Stimulated activated naive B cell treated with anti-CD40 and anti-IgM and Interleukin-4, amounts not matched to agents 10 μg/mL and 1 μg/mL and 100 μg/mL, for 72 hours (primary cell): ENCODE measurements around the gene KRT9.
"Not testable (repeated sequence)": the region's sequence is repeated elsewhere in the genome, so short reads cannot be mapped to it uniquely, and the experiment has no call there.

Experiments
- ATAC-seq, 2 donors: fragments of 150-1000 bp; cut with Tn5 transposase; replicated peaks; 2 replicates each; pipeline ENCODE4 v1.10.0; 2021; ENCODE audit warnings: moderate library complexity in 1 of 2
- DNase-seq: peaks from one replicate; pipeline ENCODE4 v3.0.0; 2021
- H3K27ac Mint-ChIP-seq: one replicate; pipeline ENCODE4 v1.8.0; 2022; ENCODE audit warnings: mild to moderate bottlenecking, mixed read lengths
- H3K27me3 Mint-ChIP-seq, 2 donors: one replicate each; pipeline ENCODE4 v1.8.0; 2022; ENCODE audit warnings: mixed read lengths in 2 of 2
- H3K36me3 Mint-ChIP-seq, 2 donors: one replicate each; pipeline ENCODE4 v1.8.0; 2022; ENCODE audit warnings: mixed read lengths in 2 of 2, mild to moderate bottlenecking in 1 of 2
- H3K4me1 Mint-ChIP-seq, 2 donors: one replicate each; pipeline ENCODE4 v1.8.0; 2022; ENCODE audit warnings: mixed read lengths in 2 of 2, mild to moderate bottlenecking in 1 of 2
- H3K4me3 Mint-ChIP-seq, 2 donors: one replicate each; pipeline ENCODE4 v1.8.0; 2022; ENCODE audit warnings: mild to moderate bottlenecking in 2 of 2, mixed read lengths in 2 of 2, moderate library complexity in 1 of 2
- H3K9me3 Mint-ChIP-seq, 2 donors: one replicate each; pipeline ENCODE4 v1.8.0; 2022; ENCODE audit warnings: mixed read lengths in 2 of 2, mild to moderate bottlenecking in 1 of 2

The KRT9 gene

DNA sequence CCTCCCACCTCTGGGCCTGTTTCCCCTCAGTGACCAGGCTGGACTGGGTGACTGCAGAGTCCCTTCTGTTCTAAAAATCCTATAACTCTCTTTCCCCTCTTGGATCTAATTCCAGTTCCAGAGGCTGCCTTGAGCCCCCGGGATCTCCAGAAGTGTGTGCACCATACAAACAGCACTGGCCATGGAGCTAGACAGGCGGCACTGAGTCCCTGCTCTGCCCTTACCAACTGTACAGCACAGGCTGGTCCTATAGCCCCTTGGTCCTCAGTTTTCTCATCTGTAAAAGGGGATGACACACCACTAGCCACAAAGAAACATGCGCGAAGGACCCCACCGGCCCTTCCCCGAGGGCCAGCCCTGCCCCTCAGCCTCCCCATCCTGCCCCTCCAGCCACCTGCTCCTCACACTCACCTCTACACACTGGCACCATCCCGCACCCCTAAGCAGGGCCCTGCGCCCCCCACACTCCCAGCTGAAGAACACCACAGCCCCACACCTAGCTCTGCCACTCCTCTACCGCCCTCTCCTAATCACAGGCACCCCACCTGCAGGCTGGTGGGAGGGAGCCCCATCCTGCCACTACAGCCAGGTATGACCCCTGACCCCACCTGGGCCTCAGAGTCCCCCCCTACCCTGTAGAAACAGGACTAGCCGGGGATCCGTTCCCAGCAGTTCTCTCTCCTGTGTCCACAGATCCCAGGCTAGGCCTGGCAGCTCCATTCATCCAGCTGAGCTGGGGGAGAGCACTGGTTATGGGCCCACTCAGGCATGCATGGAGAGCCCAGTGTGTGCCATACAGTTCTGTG is 41.6 kb upstream of the KRT9 start:
- DNase-seq = no peak
- Mint-ChIP-seq H3K9me3 (no peaks in the 10 kb centered on the region), H3K27me3 (peaks cover 37 to 44% of the 10 kb centered on the region in 2 donors), H3K4me3 (no peak overlapping the region), H3K27ac (no peak overlapping the region), H3K4me1 (no peaks in the 10 kb centered on the region), H3K36me3 (peaks cover 0 to 2% of the 10 kb centered on the region in 2 donors)
- ATAC-seq = no peak

DNA sequence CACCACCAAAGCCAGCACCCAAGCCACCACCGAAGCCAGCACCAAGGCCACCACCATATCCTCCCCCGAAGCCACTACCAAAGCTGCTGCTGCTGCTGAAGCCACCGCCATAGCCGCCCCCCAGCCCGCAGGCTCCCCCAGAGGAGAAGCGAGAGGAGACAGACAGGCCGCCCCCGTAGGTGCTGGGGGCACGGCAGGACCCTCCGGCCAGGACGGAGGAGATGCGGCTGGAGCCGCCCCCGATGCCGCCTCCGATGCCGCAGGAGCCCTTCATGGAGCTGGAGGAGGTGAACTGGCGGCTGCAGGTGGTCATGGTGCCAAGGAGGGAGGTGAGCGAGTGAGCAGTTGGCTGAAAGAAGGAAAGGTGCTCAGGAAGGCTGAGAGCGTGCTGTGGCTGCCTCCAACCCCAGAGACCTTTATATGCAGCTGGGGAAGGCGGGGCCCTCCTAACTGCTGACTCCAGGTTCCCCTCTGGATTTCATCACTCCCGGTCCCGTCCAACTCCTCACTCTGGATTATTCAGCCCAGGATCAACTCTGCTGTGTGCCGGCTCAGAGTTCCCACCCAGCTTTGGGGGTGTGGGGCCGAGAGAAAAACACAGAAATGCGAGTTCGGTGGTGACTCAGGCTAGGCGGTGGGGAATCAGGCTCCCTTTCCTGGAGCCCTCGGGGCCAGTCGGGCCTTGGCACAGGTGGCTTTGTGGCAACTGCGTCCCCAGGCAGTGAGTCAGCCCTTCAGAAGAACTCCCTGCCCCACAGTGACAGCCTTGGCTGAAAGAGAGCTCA is 40.7 kb upstream of the KRT9 start, which contains the start of gene KRT16:
TSS of gene KRT16 (minus strand) at position 392 of the 785 bp plus-strand sequence. CDS start at position 313, 79 bp downstream.
- not testable (repeated sequence) for DNase-seq, H3K9me3 Mint-ChIP-seq, H3K4me1 Mint-ChIP-seq, H3K36me3 Mint-ChIP-seq, H3K27ac Mint-ChIP-seq, ATAC-seq, H3K4me3 Mint-ChIP-seq
- peaks cover 39 to 49% of the 10 kb centered on the region in 2 donors for H3K27me3 Mint-ChIP-seq

DNA sequence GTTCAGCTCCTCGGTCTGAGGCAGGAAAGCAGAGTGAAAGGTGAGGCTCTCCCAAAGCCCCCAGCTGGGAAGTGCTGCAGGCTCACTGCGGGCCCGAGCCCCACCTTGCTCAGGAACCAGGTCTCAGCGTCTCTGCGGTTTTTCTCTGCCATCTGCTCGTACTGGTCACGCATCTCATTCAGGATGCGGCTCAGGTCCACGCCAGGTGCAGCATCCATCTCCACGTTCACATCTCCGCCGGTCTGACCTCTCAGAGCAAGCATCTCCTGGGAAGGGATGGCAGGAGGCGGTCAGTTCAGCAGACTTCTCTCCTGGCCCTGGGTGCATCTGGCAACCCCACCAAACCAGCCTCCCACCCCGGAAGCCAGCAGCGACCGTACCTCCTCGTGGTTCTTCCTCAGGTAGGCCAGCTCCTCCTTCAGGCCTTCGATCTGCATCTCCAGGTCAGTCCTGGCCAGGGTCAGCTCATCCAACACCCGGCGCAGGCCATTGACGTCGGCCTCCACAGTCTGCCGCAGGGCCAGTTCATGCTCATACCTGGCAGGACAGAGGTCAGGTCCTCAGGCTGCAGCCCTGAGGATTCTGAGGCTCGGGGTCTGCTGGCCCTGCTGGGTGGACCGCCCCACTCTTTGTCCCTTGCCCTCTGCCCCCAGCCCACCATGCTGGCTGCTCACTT is 39.2 kb upstream of the KRT9 start:
- H3K27ac Mint-ChIP-seq = no peak overlapping the region
- H3K9me3 Mint-ChIP-seq = peaks cover 13 to 17% of the 10 kb centered on the region in 2 donors
- DNase-seq = no peak
- peaks cover 10 to 11% of the 10 kb centered on the region in 2 donors for H3K36me3 Mint-ChIP-seq
- peaks cover 52 to 56% of the 10 kb centered on the region in 2 donors for H3K27me3 Mint-ChIP-seq
- no peak overlapping the region for H3K4me3 Mint-ChIP-seq
- no peaks in the 10 kb centered on the region for H3K4me1 Mint-ChIP-seq
- ATAC-seq = no peak

DNA sequence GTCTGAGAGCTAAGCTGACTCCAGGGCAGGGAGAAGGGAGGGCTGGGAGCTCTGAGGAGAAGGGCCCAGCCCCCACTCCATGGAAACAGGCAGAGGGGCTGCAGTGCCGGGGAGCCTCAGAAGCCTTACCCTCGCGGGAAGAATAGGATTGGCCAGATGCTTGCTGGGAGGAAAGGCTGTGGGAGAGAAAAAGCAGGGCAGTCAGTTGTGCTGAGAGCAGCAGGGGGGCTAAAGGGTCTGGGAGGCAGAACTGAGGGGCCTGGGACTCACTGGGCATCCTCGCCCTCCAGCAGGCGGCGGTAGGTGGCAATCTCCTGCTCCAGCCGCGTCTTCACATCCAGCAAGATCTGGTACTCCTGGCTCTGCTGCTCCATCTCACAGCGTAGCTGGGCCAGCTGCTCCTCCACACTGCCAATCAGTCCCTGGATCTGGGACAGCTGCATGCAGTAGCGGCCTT is 38.2 kb upstream of the KRT9 start:
- H3K4me1 Mint-ChIP-seq, DNase-seq, H3K27ac Mint-ChIP-seq, H3K4me3 Mint-ChIP-seq: not testable (repeated sequence)
- Mint-ChIP-seq H3K9me3 (peaks cover 17 to 21% of the 10 kb centered on the region in 2 donors), H3K27me3 (peaks cover 49 to 53% of the 10 kb centered on the region in 2 donors), H3K36me3 (peaks cover 10 to 13% of the 10 kb centered on the region in 2 donors)
- peak in 1 of 2 donors; percentile 29 for ATAC-seq

DNA sequence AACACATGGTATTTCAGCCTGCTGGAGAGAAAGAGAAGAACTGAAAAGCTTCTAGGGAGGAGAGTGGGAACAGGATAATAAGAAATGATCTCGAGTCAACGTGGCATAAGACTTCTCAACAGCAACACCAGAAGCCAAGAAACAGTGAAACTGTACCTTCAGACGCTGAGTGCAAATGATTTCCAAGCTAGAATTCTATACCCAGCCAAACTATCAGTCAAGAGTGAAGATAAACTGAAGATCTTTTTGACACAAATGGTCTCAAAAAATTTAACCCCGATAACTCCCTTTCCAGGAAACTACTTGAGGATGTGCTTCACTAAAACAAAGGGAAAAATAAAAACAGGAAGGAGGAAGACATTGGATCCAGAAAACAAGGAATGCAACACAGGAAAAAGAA is 35.1 kb upstream of the KRT9 start:
- Mint-ChIP-seq H3K9me3 (peaks cover 17 to 21% of the 10 kb centered on the region in 2 donors), H3K27me3 (peaks cover 48 to 61% of the 10 kb centered on the region in 2 donors), H3K36me3 (peaks cover 10 to 13% of the 10 kb centered on the region in 2 donors)
- not testable (repeated sequence) for DNase-seq, H3K4me3 Mint-ChIP-seq, H3K27ac Mint-ChIP-seq, H3K4me1 Mint-ChIP-seq, ATAC-seq

DNA sequence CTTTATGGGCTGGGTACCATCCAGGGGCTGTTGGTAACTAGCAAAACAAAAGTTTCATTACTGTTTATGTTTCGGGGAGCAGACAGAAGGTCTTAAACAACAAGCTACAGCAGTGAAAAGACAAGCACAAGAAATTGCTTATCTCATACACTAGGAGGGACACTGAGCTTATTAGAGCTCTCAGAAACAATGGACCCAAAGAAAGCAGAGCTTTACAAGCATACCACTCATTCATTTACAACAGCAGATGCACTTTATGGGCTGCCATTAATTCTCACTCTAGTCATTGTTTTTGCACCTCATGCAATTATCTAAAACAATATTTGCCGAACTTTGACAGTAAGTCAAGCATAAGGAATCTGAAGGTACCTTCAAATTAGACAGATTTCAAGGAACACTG is 30.7 kb upstream of the KRT9 start:
- Mint-ChIP-seq H3K4me1 (no peaks in the 10 kb centered on the region), H3K9me3 (peaks cover 22 to 26% of the 10 kb centered on the region in 2 donors), H3K4me3 (no peak overlapping the region), H3K36me3 (peaks cover 10 to 11% of the 10 kb centered on the region in 2 donors), H3K27me3 (peaks cover 37 to 39% of the 10 kb centered on the region in 2 donors), H3K27ac (no peak overlapping the region)
- no peak for ATAC-seq
- no peak for DNase-seq

DNA sequence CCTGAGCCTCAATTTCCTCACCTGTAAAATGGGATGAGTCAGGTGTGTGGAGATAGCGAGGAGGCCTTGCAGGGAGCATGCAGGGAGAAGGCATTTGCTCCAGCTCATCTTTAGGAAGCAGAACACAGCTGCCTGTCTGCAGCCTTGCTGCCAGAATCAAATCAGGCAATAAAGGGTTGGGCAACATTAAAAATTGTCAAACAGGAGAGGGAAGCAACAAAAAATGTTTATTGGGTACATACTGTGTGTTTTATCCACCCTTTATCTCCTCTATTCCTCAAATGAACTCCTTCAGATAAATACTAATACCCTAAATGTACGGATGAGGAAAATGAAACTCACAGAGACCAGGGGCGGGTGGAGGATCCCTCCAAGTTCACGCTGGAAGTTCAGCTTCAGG is 28.5 kb upstream of the KRT9 start:
- peaks cover 7 to 8% of the 10 kb centered on the region in 2 donors for H3K9me3 Mint-ChIP-seq
- H3K4me3 Mint-ChIP-seq = no peak overlapping the region
- no peak for DNase-seq
- peaks cover 25 to 36% of the 10 kb centered on the region in 2 donors for H3K27me3 Mint-ChIP-seq
- no peak overlapping the region for H3K27ac Mint-ChIP-seq
- H3K4me1 Mint-ChIP-seq = no peaks in the 10 kb centered on the region
- no peak for ATAC-seq
- H3K36me3 Mint-ChIP-seq = no peaks in the 10 kb centered on the region

DNA sequence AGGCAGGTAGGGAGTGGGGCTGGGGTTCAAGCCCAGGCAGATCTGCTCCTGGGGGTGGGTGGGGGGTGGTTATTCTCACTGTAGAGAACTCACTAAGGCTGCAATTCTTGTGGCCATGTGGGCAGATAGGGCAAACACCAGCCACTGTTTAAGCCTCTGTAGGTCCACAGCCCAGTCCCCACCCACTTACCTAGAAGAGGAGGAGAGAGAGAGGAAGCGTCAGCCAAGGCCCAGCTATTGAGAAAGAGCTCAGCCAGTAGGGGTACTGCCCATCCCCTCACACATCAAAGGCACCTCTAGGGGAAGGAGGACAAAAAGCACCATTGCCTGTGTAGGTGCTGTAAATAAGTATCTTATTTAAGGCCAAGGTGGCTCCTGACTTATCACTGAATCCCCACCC is 27.8 kb upstream of the KRT9 start:
- Mint-ChIP-seq H3K27me3 (peaks cover 29 to 35% of the 10 kb centered on the region in 2 donors), H3K36me3 (no peaks in the 10 kb centered on the region), H3K4me3 (no peak overlapping the region), H3K27ac (no peak overlapping the region), H3K4me1 (no peaks in the 10 kb centered on the region), H3K9me3 (peaks cover 7 to 8% of the 10 kb centered on the region in 2 donors)
- DNase-seq (no peak), ATAC-seq (no peak)

DNA sequence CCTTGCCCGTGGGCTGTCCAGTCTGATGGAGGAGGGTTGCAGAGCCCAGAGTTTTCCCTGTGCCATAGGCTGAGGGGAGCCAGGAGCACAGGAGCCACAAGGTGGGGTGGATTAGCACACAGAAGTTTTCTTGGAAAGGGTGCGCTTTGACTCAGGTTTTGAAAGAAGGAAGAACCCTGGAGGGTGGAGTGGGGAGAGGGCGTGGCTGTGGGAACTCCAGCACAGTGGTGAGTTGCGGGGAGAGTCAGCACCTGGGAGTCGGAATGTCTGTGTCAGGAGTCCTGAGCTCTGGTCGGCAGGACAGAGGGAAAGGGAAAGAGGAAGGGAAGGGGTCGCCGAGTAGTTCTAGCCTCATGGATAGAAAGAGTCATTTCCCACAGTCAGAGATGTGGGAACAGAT is 23.7 kb upstream of the KRT9 start:
- no peaks in the 10 kb centered on the region for H3K4me1 Mint-ChIP-seq
- ATAC-seq = no peak
- H3K27ac Mint-ChIP-seq = no peak overlapping the region
- H3K9me3 Mint-ChIP-seq = peaks cover 7 to 8% of the 10 kb centered on the region in 2 donors
- H3K4me3 Mint-ChIP-seq = no peak overlapping the region
- DNase-seq = no peak
- peaks cover 28 to 40% of the 10 kb centered on the region in 2 donors for H3K27me3 Mint-ChIP-seq
- no peaks in the 10 kb centered on the region for H3K36me3 Mint-ChIP-seq

DNA sequence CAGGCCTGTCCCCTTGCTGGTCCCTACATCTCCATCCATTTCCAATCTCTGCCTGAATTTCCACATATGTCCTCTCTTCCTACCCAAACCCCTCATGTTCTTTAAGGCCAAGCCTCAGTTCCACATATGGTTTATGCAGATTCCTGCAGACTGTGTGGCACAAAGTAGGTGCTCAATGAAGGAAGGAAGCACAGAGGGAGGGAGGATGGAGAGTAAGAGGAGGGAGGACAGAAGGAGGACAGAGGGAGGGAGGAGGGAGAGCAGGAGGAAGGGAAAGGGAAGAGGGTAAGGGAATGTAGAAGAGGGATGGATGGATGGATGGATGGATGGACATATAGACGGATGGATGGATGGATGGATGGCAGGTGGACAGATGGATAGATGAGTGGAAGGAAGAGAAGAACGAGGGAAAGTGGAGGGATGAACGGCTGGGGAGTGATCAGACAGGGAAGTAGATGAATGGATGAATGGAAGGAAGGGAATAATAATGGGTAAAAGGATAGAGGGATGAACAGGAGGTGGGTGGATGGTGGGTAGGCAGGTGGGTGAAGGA is 22.6 kb upstream of the KRT9 start:
- Mint-ChIP-seq H3K9me3 (peaks cover 7 to 8% of the 10 kb centered on the region in 2 donors), H3K4me3 (no peak overlapping the region), H3K27me3 (peaks cover 25 to 46% of the 10 kb centered on the region in 2 donors), H3K36me3 (no peaks in the 10 kb centered on the region), H3K4me1 (no peaks in the 10 kb centered on the region), H3K27ac (no peak overlapping the region)
- ATAC-seq (no peak), DNase-seq (no peak)

DNA sequence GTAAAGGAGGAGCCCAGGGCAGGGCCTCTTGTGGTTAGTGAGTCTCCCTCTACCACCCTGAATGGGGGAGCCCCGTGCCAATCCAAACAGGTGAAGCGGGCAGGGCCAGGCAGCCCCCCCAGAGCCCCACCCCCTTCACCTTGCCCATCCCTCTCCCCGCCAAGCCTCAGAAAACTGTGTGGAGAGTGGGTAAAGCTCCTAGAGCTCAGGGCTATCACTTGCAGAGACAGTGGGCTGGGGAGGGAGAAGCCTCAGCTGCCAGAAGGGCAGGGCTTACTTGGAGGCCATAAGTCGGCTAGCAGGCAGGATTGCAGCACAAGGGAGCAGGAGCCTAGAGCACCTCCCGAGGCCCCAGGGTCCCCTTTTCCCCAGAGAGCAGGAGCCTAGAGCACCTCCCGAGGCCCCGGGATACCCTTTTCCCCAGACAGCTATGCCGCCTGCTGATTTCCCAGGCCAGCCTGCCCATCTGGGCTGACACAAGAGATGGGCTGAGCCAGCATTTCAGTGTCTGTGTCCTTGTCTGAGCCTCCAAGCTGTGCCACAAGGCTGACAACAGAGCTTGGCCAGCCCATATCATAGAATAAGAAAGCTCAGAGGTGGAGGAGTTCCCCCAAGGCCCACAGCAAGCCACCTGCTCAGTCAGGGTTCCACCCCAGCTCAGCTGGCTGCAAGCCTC is 21.6 kb upstream of the KRT9 start:
- Mint-ChIP-seq H3K36me3 (no peaks in the 10 kb centered on the region), H3K27me3 (peaks cover 30 to 46% of the 10 kb centered on the region in 2 donors), H3K9me3 (peaks cover 2 to 3% of the 10 kb centered on the region in 2 donors), H3K4me3 (no peak overlapping the region), H3K4me1 (no peaks in the 10 kb centered on the region), H3K27ac (no peak overlapping the region)
- ATAC-seq (no peak), DNase-seq (no peak)

DNA sequence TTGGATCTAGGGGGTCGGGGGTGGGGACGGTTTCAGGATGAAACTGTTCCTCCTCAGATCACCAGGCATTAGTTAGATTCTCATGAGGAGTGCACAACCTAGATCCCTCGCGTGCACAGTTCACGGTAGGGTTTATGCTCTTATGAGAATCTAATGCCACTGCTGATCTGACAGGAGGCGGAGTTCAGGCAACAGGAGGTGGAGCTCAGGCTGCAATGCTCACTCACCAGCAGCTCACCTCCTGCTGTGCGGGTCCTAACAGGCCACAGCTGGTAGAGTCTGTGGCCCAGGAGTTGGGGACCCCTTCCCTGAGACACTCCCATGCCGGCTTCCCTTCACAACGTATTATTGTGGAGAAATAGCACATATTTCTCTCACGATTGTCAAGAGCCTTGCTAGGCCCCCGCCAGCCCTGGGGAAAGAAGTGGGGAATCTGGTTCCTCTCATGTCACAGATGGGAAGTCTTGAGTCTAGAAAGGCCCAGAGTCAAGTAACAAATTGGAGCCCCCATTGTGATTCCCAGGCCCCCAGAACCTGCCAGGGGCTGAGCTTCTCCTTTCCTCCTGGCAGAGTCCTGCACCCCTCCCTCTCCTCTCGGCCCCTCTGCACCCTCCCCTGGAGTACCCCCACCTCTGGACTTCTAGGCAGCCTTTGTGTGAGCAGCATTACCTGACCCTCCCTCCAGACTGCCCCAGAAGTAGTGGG is 20.9 kb upstream of the KRT9 start:
- Mint-ChIP-seq H3K4me3 (no peak overlapping the region), H3K4me1 (no peaks in the 10 kb centered on the region), H3K9me3 (peaks cover under 1% of the 10 kb centered on the region in 2 donors), H3K27me3 (peaks cover 30 to 46% of the 10 kb centered on the region in 2 donors), H3K27ac (no peak overlapping the region), H3K36me3 (no peaks in the 10 kb centered on the region)
- ATAC-seq = no peak
- DNase-seq = no peak

DNA sequence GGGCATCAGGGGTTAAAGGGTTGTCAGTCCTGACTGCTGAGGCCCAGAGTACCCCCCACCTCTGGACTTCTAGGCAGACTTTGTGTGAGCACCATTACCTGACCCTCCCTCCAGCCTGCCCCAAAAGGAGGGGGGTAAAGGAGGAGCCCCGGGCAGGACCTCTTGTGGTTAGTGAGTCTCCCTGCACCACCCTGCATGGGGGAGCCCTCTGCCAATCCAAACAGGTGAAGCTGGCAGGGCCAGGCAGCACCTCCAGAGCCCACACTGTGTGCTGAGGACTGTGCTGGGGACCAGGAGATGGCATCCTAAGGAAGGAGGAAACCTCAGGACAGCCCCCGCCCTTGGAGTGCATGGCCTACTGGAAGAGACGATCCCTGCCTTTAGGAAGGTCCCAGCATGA is 17.4 kb upstream of the KRT9 start:
- Mint-ChIP-seq H3K27ac (no peak overlapping the region), H3K27me3 (peaks cover 26 to 33% of the 10 kb centered on the region in 2 donors), H3K9me3 (no peaks in the 10 kb centered on the region), H3K4me3 (no peak overlapping the region), H3K4me1 (no peaks in the 10 kb centered on the region), H3K36me3 (no peaks in the 10 kb centered on the region)
- DNase-seq = no peak
- ATAC-seq = no peak
